Left forelimb (tissue), 1 donor: ENCODE results near the gene CBX8.

Source experiments
- DNase-seq: peaks from one replicate; pipeline ENCODE4 v3.0.0-alpha.2; 2018; ENCODE audit warnings: low spot score

The CBX8 gene

DNA sequence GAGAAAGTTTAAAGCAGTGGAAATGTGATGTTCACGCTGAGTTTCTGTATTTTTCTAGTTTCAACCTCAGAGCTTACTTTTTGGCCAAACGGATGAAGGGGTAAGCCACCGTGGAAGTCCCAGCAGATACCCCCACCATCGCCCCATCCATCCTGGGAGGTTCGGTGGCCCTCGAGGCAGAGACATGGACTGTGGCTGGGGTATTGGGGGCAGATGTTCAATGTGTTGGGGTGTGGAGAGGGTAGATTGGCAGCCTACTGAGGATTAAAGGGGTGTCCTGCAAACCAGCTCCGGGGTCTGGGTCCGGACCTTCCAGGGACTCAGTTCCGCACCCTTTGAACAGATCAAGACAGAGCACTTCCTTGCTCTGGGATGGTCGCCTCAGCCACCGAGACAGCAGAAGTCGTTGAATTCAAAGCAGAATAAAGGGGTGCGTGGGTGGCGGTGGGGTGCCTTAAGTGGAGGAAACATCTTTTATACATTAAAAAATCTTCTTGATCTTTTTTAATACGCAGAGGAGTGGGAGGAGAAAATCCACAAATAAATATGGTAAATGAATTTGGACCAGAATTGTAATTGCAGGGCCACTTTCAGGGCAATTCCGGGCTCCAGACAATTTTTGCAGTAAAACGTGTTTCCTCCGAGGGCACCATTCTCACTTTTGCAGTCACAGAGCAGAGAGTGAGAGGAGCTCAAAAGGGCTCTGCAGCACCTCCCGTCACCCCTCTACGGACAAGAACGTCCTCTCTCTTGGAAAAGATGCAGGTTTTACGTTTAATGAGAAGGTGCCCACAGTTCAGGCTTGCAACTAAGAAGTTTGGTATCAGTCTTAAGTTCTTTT is 8.2 kb upstream of the CBX8 start:
- DNase-seq: no peak

DNA sequence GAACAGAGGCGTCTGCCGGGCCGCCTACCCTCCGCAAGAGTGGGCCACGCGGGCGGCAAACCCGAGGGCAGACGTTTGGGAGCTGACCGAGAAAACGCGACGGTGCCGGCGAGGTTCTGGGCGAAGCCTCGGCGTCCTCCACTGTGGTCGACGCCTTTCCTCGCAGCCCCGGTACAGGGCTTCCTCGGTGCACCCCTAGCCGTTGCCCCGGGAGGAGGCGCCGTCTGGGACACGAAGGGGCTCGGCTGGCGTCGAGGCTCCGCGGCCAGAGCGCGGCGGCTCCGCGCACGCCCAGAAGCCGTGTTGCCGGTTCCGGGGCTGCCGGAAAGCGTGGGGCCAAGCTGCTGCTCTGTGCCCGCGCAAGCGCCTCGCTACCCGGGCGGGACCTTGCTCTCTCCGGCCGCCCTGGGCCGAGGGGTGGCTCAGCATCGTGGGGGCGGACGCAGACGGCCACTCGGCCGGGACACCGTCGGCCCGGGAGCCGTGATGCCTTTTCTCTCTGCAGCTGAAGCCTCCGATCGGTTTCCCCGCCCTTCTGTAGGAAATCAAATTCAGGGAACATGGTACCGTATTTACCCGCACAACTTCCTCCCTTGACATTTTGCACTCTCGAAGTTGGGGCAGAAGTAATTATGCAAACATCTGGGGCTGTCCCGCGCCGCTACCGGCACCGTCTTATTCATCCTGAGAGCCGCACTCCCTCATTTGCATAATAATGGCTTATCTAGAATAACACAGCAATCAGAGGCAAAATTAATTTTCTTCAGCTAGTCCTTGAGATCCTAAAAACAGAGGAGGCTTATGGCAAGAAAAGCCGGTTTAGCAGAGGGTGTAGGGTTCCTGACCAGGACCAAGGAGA is 7.3 kb upstream of the CBX8 start:
- DNase-seq: no peak

DNA sequence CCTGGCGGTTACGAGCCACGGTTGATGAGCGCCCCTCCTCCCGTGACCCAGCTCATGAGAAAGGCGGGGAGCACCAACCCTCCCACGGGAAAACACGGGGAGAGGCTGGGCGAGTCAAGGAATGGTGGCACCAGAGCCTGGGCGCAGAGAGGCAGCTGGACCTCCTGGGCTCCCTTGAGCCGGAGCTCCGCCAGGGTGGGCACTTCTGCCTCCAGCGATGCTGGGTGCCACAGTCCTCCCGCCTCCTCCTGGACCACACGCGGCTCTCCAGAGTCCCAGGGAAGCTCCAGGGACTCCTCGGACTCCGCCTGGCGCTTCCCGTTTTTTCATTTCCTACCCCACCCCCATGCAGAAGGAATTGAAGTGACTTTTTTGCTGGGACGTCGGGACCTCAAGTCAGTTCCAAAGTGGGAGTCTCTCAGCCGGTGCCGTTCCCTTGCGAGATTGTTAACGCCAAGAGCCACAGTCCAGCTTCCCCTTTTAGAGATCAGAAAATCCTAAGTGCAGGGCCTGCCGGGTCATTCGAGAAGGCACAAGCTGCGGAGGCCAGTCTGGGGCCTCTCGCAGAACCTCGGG is 6.6 kb upstream of the CBX8 start:
- DNase-seq: no peak

DNA sequence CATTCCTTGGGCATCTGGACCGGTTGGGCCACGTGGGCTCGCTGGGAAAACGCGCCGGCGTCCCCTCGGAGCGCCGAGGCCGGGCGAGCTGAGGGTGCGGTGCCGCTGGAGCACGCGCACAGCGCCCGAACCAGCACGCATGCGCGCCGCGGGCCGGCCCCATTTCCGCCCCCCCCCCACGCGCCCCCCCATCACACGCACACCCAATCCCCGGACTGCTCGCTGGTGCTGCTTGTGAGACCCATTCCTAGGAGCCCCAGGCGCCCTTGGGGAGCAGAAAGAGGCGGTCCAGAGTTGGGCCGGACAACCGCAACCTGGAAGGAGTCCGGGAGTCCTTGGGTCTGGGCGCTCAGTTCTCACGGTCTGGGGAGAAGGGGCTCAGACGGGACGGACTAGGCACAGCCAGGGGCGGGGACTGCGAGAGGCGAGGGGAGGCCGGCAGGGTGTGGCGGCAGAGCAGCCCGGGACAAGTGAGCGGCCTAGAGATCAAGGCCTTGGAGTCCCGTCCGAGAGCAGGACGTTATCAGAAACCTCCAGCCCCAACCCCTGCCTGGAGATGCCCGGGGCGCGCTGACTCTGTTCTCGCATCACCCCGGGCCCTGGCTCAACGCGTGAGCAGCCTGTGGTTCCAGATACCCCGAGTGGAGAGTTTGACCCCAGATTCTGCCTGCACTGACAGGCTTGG is 6.0 kb upstream of the CBX8 start:
- no peak for DNase-seq

DNA sequence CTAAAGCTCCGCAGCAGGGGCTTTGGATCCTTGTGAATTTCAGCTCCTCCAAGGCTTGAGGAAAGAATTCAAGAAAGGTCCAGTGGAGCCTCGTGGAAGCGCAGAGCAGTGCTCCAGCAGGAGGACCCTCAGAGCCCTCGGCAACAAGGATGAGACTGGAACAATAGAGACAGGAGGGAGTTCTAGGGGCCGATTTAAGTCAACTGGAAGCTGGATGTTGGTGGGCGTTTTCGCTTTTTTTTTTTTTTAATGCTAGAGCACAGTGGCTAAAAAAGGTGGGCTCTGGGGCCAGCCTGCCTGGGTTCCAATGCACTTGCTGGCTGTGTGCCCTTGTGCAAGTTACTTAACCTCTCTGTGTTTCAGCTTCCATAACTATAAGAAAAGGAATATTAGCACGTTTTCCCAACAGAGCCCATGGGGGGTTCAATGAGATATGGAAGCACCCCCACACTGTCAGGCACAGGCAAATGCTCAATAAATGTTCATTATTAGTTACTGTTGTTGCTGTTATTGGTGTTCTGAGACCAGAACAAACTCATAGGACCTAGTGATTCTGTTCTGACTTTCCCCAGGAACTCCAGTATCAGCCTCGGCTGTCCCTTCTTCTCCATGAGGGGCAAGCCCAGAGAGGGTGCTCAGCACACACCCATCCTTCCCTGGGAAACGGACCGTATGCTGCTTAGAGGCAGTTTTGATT is 5.3 kb upstream of the CBX8 start:
- no peak for DNase-seq

DNA sequence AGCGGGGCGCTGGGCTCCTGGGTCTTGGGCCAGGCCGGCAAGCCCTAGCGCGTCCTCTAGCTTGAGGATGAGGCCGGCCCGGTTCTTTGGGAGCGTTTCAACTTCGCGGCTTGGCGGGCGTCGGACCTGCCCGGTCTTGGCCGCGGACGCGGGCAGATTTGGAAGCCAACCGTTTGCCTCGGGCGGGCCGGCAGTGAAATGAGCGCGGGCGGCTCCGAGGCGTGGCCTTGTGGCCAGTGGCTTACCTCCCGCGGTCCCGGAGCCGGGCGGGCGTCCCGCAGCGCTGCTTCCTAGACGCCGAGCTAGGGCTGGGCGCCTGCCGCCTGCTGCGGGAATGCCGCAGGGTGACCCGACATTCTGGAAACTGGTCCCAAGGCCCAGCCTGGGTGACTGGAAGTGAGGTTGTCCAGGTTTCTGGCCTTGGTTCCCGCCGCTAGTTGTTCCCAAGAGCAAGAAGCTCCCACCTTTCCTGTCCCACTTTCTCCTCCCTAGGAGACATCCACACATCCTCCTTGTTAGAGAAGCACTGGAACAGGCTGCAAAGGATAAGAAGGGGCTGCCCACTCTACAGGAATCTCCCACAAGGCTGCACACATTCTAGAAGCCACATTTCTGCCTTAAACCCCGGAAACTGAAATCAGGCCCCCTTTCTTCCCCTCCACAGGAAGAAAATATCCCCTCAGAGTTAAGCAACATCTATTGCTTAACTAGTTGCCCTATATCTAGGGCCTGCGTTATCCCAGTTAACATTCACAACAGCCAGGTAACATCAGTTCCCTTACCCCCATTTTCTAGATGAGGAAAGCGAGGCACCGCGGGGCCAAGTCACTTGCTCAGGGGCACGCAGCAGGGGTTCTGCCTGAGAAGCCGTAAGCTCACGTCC is 4.5 kb upstream of the CBX8 start:
- DNase-seq: no peak

DNA sequence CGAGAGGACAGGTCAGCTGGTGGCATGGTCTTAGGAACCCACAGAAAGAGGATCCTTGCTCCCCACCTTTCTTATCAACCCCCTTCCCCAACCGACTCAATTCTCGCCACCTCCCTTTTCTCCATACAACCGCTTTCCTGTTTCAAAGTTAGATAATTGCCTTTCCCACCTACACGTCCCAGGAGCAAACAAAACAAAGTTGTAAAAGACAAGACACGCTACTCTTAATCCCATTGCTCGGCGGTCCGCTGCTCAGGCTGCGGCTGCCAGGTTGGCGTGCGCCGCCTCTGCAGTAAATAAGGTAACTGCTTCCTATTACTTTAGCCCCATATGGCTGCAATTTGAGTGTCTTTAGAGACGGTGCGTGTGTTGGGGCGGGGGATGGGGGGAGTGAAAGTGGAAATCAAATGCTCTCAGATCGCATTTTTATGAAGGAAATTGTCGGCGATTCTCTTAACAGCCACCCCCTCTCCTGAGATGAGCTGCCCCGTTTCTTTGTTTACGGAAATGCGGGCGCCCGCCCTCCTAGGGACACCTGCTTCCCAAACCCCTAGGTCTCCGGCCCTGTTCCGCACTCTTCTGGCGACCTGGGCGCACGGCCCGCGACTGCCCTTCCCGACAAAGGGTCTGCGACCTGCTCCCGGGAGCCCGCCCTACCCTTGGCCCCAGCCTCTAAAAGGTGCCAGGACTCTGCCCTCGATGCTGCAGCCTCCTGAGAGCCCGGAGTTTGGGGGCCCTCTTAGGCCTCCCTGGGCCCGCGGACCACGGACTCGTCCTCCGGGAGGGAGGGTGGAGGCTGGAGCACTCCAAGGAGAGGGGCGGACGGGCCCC is 3.7 kb upstream of the CBX8 start:
- no peak for DNase-seq

DNA sequence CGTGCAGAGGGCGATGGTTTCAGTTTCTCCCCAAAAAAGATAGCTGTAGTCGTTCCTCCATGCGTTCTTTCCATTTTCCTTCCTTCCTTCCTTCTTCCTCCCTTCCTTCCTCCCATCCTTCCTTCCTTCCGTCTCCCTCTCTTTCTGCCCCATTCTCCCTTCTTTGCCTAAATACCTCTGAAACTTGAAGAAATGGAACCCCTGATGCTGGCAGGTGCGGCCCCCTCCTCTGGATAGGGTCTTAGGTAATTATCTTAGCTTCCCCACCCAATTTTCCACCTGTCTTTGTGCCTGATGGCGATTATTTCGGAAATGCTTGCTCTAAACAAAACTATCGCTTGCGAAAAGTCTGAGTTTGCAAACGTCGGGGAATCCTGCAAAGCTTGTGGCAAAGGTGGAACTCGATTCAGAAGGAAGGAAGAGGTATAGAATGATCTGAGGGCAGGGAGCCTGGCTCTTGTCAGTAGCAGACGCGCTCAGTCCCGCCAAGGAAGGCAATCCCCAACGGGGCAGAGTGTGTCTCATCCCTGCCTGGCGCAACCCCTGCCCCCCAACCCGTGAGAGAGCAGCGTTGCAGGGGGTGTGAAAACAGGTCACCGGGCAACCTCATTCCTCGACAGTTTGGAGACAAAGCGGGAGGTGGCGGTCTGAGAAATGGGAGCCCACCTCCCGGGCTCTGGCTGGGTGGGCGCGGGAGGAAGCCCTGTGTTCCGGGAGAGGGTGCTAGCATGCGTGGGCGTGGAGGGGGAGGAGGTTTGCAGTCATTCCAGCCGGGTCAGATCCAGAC is 2.9 kb upstream of the CBX8 start:
- DNase-seq: no peak

DNA sequence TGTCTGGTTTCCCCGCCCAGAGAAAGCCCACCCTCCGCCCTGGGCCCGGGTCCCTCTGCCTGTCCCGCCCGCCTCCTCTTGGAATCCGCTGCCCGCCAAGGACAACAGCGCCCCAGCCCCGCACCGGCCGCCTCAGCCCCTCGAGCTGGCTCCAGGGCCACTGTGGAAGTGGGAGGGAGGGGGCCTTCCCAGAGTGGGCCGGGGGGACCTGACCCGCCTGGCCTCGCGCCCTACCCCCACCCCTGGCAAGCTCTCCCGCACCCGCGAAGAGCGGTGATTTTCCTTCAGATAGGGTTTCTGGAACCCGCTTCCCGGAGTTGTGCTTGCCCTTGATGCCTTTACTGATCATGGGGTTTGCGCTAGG is 2.3 kb upstream of the CBX8 start:
- DNase-seq: no peak

DNA sequence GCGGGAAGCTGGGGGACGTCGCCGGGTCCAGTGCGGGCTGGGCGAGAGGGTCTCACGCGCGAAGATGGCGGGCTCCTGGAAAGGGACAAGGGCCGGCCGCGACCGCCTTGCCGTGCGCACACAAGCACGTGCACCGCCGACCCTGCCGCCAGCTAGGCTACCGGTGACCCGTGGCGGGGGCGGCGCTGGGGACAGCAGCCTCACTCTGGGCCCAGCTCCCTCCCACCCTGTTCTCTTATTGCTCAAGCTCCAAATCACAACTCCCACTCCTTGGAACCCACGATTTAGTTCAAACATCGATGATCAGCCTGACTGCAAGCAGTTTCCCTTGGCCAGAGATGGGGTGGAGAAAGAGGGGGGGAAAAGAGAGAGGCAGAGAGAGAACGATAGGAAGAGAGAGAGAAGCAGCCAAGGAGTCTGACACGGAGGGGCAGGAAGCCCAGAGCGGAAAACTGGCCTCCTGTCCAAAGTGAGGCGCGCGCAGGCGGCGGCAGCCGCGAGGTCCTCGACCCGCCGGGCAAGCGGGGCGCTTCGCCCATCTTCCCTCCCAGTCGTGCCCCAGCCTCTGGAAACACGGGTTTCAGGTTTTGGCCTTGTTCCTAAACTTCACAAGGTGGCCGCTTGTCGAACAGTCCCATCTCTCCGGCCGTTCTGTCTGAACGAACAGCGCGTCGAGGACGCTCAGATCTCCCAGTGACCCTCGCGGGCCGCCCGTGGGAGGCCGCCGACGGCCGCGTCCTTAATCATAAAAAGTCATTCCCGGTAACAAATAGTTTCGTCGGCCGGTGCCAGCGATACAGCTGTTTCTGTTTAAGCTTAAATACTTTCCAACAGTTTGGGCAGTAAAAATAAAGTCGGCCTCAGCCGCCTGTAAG is 1.7 kb upstream of the CBX8 start:
- no peak for DNase-seq

DNA sequence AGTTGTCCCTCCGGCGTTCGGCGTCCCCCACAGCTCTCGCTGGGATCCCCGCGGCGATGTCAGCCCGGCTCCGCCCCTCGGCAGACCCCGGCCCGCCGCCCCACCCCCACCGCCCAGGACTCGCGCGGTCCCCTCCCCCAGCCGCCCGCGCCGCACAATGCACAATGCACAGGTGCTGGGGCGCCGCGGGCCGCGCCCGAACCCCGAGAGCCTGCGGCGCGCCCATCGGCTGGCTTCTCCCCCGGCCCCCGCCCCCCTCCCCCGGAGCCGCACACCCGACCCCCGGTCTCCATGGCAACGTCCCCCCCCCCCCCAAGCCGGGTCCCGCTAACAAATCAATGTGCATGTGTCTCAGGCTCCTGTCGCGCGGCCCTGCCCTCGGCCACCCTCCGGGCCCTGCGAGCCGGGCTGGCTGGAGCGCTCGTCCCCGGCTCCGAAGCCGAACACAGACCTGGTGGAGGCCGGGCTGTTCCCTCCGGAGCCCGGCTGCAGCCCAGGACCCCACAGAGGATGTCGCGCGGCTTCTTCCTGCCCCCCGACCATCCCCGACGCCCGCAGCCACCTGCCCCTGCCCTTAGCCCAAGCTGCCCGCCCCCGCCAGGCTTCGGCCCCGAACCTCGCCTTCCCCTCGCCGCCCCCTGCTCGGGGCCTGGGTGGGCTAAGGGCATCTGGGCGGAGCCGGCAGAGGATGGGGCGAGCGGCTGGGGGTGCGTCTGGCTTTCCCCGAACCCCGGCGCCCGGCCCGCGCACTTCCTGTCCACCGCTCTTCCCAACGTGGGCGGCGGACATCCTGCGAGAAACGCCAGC is 818 bp upstream of the CBX8 start:
- no peak for DNase-seq

DNA sequence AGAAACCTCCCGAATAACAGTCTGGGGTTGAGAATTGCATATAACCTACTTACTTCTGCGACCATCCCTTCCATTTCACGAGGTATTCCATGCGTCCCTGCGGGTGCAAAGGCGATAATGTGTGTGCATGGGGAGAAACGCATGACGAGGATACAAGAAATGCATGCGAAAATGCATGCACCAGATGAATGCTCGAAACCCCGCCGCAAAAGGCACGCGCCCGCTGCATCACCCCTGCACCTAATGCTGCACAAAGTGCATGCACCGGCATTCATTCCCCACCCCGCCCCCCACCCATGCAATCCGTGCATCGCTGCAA is 474 bp downstream of the CBX8 start:
- DNase-seq: no peak

DNA sequence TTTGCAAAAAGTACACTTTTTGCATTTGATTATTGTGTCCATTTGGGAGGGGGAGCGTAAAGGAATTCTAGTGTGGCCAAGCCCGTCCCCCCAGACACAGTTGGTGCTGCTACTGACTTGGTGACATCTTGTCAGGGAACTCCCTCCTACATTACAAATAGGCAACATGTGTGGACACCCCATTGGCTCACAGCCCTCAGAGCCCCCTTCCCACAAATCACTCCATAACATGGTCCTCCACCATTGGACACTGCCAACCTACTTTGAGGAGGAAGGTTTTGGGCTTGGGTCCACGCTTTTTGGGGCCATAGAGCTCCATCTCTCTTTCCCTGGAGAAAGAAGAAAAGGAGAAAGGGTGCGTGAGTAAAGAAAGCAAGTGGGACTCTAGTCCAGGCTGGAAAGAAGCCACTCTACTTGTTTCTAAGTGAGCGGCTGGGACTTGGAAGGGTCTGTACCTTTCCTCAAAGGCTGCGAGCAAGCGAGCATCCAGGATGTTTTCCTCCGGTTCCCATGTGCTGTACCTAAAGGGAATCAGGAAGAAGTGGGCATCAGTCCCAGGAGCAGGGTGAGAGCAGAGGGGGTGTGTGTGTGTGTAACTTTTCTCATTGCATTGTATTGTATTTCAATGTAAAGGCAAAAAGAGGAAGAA is 958 bp downstream of the CBX8 start:
- no peak for DNase-seq

DNA sequence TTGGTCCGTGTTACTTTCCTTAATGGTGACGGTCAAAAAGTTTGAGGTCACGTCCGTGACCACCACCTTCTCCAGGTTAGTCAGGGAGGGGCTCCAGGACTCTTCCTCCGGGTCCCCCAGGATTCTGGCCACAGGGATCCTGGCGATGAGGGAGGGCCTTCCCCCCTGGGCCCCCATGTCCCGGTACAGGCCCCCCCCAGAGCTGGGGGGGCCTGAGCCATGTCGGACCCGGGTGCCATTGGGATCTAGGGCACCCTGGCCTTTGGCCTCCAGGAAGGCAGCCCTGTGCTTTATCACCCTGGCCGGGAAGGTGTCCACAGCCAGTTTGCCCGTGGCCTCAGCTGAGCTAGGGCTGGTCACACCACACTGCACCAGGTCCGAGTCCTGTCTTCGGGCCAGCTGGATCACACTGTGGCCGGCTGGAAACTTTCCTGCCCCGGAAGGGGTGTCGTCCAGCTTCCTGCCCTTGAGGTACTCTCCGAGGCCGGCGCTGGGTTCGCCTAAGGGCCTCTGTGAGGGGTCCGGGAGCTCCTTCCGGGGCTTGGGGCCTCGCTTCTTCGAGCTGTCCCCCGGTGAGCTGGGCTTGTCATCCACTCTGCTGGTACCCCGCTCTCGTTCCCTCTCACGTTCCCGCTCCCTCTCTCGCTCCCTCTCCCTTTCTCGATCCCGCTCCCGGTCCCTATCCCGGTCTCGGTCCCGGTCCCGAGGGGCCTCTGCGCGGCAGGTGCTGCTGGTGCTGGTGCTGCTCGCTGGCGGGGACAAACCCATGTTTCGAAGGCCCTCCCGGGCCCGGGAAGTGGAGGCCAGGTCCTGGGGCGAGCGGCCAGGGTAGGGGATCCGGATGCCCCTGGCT is 2.0 kb downstream of the CBX8 start:
- no peak for DNase-seq

DNA sequence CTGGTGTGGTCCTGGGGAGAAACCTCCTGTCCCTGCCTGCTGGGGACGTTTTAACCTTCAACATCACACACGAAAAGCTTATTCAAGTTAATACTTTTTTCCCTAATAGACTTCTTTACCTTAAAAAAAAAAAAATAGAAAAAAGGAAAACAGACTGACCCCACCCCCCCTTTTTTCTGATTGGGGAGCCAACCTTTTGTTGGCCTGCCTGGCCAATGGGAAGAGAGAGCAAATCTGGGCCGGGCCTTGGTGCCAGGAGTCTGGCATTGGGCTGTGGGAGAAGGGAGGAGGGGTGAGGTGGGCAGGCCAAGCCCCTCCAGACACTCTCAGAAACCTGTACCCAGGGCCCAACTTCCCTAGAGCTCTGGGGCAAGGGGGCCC is 3.0 kb downstream of the CBX8 start:
- no peak for DNase-seq
